Measurements from ENCODE around the gene PDRG1.
A peak's percentile ranks its signal among the peaks of the same experiment; 100 is the strongest.

The PDRG1 gene

DNA sequence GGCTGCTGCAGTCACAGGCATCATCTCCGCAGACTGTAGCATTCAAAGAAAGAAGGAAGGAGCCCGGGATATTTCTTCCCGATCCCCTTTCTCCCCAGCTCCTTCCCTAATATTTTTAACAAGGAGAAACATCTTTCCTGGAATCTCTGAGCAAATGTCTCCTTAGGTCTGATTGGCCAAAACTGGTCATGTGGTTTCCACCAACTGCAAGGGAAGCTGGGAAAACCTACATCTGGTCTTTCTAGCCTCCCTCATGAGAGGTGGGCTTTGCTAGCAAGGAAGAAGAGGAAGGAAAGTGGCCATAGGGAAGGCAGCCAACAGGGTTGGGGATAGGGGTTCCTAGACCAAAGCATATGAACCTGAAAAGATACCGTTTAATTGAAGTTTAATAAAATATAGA, 35.1 kb downstream of the PDRG1 start:
- H3K14ac ChIP-seq (ENCODE audit: low read length in 2 of 2), result no peak overlapping the region
- H2AK5ac ChIP-seq (ENCODE audit: low read length, severe bottlenecking), result no peak overlapping the region
- H3K18ac ChIP-seq (ENCODE audit: low read depth in 1 of 2, low read length in 2 of 2), result no peak overlapping the region
- no peak overlapping the region for H4K8ac ChIP-seq (ENCODE audit: low read length)
- H3K9me3 ChIP-seq (ENCODE audit: control insufficient read depth, low read length), result no peaks in the 10 kb centered on the region
- no peak overlapping the region for H3K4me2 ChIP-seq (ENCODE audit: low read length, poor library complexity, severe bottlenecking)
- no peak overlapping the region for H2BK120ac ChIP-seq (ENCODE audit: low read depth, low read length)
- H3K9ac ChIP-seq (ENCODE audit: low read length), result no peak overlapping the region
- no peak overlapping the region for H3K23ac ChIP-seq (ENCODE audit: low read length in 2 of 2)
- no peaks in the 10 kb centered on the region for H3K4me1 ChIP-seq (ENCODE audit: control insufficient read depth, insufficient read depth, low read depth, low read length)
- 85% methylated on average over 3 of the region's 4 CpGs for WGBS
- DNase-seq, result no peak
- H3K4me3 ChIP-seq (ENCODE audit: insufficient read depth in 1 of 2, low read depth in 1 of 2, low read length in 2 of 2), result no peak overlapping the region
- H2BK5ac ChIP-seq (ENCODE audit: low read depth, low read length, poor library complexity, severe bottlenecking), result no peak overlapping the region
- no peak overlapping the region for H4K91ac ChIP-seq (ENCODE audit: low read length)
- no peaks in the 10 kb centered on the region for H3K36me3 ChIP-seq (ENCODE audit: control insufficient read depth in 1 of 2, insufficient read depth in 2 of 2, low read depth in 1 of 2, low read length in 2 of 2)
- no peak overlapping the region for H3K4ac ChIP-seq (ENCODE audit: low read depth in 1 of 2, low read length in 2 of 2)
- H3K79me1 ChIP-seq (replicated peaks; ENCODE audit: low read length, poor library complexity, severe bottlenecking), result no peaks in the 10 kb centered on the region
- H2BK12ac ChIP-seq (ENCODE audit: low read length in 2 of 2), result no peak overlapping the region
- no peak overlapping the region for H2AFZ ChIP-seq (ENCODE audit: low read depth, low read length)
- no peak overlapping the region for H2BK15ac ChIP-seq (ENCODE audit: low read depth, poor library complexity, severe bottlenecking)
- H3K27ac ChIP-seq (ENCODE audit: low read length, poor library complexity, severe bottlenecking), result no peak overlapping the region
- peaks cover 72 to 87% of the 10 kb centered on the region in 2 experiments for H3K27me3 ChIP-seq (ENCODE audit: control insufficient read depth in 1 of 2, insufficient read depth in 1 of 2, low read length in 2 of 2)

DNA sequence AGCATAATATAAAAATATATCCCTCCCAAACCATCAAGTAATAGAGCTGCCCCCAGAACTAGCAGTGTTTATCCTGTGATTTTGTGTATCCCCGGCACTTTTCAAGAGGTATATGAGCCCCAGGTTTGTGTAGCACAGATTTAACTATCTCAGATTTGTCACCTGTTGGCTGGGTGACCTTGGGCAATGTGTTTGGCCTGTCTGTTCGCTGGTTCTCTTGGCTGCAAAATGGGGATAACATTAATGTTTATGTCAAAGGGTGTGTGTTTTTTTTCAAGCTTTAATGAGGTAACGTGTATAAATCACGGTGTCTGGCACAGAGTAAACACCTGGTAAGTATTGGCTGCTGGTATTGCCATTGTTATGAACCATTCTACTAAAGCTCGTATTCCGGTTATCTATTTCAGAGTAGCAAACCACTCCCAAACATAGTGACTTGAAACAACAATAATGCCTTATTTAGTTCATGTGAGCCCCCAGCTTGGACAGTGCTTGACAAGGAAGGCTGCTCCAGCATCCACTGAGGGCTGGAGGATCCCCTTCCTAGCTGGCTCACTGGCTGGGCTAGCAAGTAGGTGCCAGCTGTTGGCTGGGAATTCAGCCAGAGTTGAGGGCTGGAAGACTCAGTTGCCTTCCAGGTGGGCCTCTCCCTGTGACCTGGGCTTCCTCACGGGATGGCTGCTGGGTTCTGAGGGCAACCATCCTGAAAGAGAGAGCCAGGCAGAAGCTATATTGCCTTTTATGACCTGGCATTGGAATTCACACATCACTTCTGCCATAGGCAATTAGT, 36.2 kb downstream of the PDRG1 start:
- no peak overlapping the region for H3K4ac ChIP-seq (ENCODE audit: low read depth in 1 of 2, low read length in 2 of 2)
- H3K14ac ChIP-seq (ENCODE audit: low read length in 2 of 2), result no peak overlapping the region
- no peak overlapping the region for H2AFZ ChIP-seq (ENCODE audit: low read depth, low read length)
- H3K27me3 ChIP-seq (ENCODE audit: control insufficient read depth in 1 of 2, insufficient read depth in 1 of 2, low read length in 2 of 2), result peaks cover 75 to 91% of the 10 kb centered on the region in 2 experiments
- no peaks in the 10 kb centered on the region for H3K4me1 ChIP-seq (ENCODE audit: control insufficient read depth, insufficient read depth, low read depth, low read length)
- no peak overlapping the region for H3K18ac ChIP-seq (ENCODE audit: low read depth in 1 of 2, low read length in 2 of 2)
- H3K4me2 ChIP-seq (ENCODE audit: low read length, poor library complexity, severe bottlenecking), result no peak overlapping the region
- H3K9me3 ChIP-seq (ENCODE audit: control insufficient read depth, low read length), result no peaks in the 10 kb centered on the region
- H3K79me1 ChIP-seq (replicated peaks; ENCODE audit: low read length, poor library complexity, severe bottlenecking), result no peaks in the 10 kb centered on the region
- no peak overlapping the region for H2BK5ac ChIP-seq (ENCODE audit: low read depth, low read length, poor library complexity, severe bottlenecking)
- no peak for DNase-seq
- H2BK15ac ChIP-seq (ENCODE audit: low read depth, poor library complexity, severe bottlenecking), result no peak overlapping the region
- no peak overlapping the region for H4K8ac ChIP-seq (ENCODE audit: low read length)
- no peak overlapping the region for H3K9ac ChIP-seq (ENCODE audit: low read length)
- no peak overlapping the region for H3K23ac ChIP-seq (ENCODE audit: low read length in 2 of 2)
- 80% methylated on average over 7 of the region's 7 CpGs for WGBS
- H4K91ac ChIP-seq (ENCODE audit: low read length), result no peak overlapping the region
- no peaks in the 10 kb centered on the region for H3K36me3 ChIP-seq (ENCODE audit: control insufficient read depth in 1 of 2, insufficient read depth in 2 of 2, low read depth in 1 of 2, low read length in 2 of 2)
- no peak overlapping the region for H3K4me3 ChIP-seq (ENCODE audit: insufficient read depth in 1 of 2, low read depth in 1 of 2, low read length in 2 of 2)
- H2AK5ac ChIP-seq (ENCODE audit: low read length, severe bottlenecking), result no peak overlapping the region
- no peak overlapping the region for H3K27ac ChIP-seq (ENCODE audit: low read length, poor library complexity, severe bottlenecking)
- H2BK120ac ChIP-seq (ENCODE audit: low read depth, low read length), result no peak overlapping the region
- H2BK12ac ChIP-seq (ENCODE audit: low read length in 2 of 2), result no peak overlapping the region

GRCh38 chr20:31914170-31914569, 37.7 kb downstream of the PDRG1 start:
- no peak overlapping the region for H3K23ac ChIP-seq (ENCODE audit: low read length in 2 of 2)
- no peaks in the 10 kb centered on the region for H3K9me3 ChIP-seq (ENCODE audit: control insufficient read depth, low read length)
- WGBS, result 78% methylated on average over 4 of the region's 5 CpGs
- no peak overlapping the region for H3K4ac ChIP-seq (ENCODE audit: low read depth in 1 of 2, low read length in 2 of 2)
- no peak overlapping the region for H2BK12ac ChIP-seq (ENCODE audit: low read length in 2 of 2)
- H2BK5ac ChIP-seq (ENCODE audit: low read depth, low read length, poor library complexity, severe bottlenecking), result no peak overlapping the region
- no peak overlapping the region for H2BK120ac ChIP-seq (ENCODE audit: low read depth, low read length)
- H3K36me3 ChIP-seq (ENCODE audit: control insufficient read depth in 1 of 2, insufficient read depth in 2 of 2, low read depth in 1 of 2, low read length in 2 of 2), result no peaks in the 10 kb centered on the region
- H3K18ac ChIP-seq (ENCODE audit: low read depth in 1 of 2, low read length in 2 of 2), result no peak overlapping the region
- H3K27me3 ChIP-seq (ENCODE audit: control insufficient read depth in 1 of 2, insufficient read depth in 1 of 2, low read length in 2 of 2), result peaks cover 66 to 87% of the 10 kb centered on the region in 2 experiments
- H3K27ac ChIP-seq (ENCODE audit: low read length, poor library complexity, severe bottlenecking), result no peak overlapping the region
- no peak overlapping the region for H3K14ac ChIP-seq (ENCODE audit: low read length in 2 of 2)
- H2BK15ac ChIP-seq (ENCODE audit: low read depth, poor library complexity, severe bottlenecking), result no peak overlapping the region
- no peak overlapping the region for H2AFZ ChIP-seq (ENCODE audit: low read depth, low read length)
- no peaks in the 10 kb centered on the region for H3K4me1 ChIP-seq (ENCODE audit: control insufficient read depth, insufficient read depth, low read depth, low read length)
- H3K4me2 ChIP-seq (ENCODE audit: low read length, poor library complexity, severe bottlenecking), result no peak overlapping the region
- H3K9ac ChIP-seq (ENCODE audit: low read length), result no peak overlapping the region
- H3K4me3 ChIP-seq (ENCODE audit: insufficient read depth in 1 of 2, low read depth in 1 of 2, low read length in 2 of 2), result no peak overlapping the region
- no peak overlapping the region for H4K91ac ChIP-seq (ENCODE audit: low read length)
- no peak overlapping the region for H2AK5ac ChIP-seq (ENCODE audit: low read length, severe bottlenecking)
- no peak for DNase-seq
- H4K8ac ChIP-seq (ENCODE audit: low read length), result no peak overlapping the region
- no peaks in the 10 kb centered on the region for H3K79me1 ChIP-seq (replicated peaks; ENCODE audit: low read length, poor library complexity, severe bottlenecking)

DNA sequence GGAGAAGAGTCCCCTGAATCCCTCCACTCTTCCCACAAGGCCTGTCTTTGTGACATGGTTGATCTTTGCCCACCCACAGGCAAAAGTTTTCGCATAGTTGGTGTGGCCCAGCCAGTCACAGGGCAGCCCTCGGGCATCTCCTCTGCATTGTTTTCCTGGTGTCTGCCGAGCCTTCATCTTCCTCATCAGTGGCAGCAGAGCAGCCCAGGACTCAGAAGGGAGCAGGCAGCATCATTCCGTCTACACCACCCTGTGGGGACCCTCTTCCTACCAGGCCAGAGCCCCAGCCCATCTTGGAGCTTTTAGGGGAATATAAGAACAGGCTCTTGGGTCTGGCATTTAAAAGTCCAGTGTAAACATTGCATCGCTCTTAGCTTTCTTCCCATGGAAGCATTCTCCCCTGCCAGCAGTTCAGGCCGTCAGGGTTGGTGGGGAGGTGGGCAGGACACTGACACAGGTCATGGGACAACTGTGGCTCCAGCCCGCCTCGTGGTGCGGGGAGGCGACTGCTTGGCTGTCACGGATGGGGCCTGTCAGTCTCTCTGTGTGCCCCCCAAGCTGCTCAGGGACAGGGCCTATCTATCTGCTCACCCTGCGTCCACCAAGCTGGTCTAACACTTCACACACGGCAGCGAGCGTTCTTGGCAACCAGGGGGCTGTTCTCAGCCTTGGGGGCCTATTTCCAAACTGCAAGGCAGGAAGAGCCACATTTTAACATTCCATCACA, 38.3 kb downstream of the PDRG1 start:
- DNase-seq, result no peak
- Histone ChIP-seq H2AK5ac (ENCODE audit: low read length, severe bottlenecking) (no peak overlapping the region), H3K79me1 (replicated peaks; ENCODE audit: low read length, poor library complexity, severe bottlenecking) (no peaks in the 10 kb centered on the region), H3K36me3 (ENCODE audit: control insufficient read depth in 1 of 2, insufficient read depth in 2 of 2, low read depth in 1 of 2, low read length in 2 of 2) (no peaks in the 10 kb centered on the region), H4K91ac (ENCODE audit: low read length) (no peak overlapping the region), H2AFZ (ENCODE audit: low read depth, low read length) (no peak overlapping the region), H2BK5ac (ENCODE audit: low read depth, low read length, poor library complexity, severe bottlenecking) (no peak overlapping the region), H3K4ac (ENCODE audit: low read depth in 1 of 2, low read length in 2 of 2) (no peak overlapping the region), H3K27me3 (ENCODE audit: control insufficient read depth in 1 of 2, insufficient read depth in 1 of 2, low read length in 2 of 2) (peaks cover 63 to 84% of the 10 kb centered on the region in 2 experiments), H3K27ac (ENCODE audit: low read length, poor library complexity, severe bottlenecking) (no peak overlapping the region), H3K4me3 (ENCODE audit: insufficient read depth in 1 of 2, low read depth in 1 of 2, low read length in 2 of 2) (no peak overlapping the region), H3K23ac (ENCODE audit: low read length in 2 of 2) (no peak overlapping the region), H3K4me2 (ENCODE audit: low read length, poor library complexity, severe bottlenecking) (no peak overlapping the region), H2BK15ac (ENCODE audit: low read depth, poor library complexity, severe bottlenecking) (no peak overlapping the region), H3K9me3 (ENCODE audit: control insufficient read depth, low read length) (no peaks in the 10 kb centered on the region), H3K4me1 (ENCODE audit: control insufficient read depth, insufficient read depth, low read depth, low read length) (no peaks in the 10 kb centered on the region), H3K14ac (ENCODE audit: low read length in 2 of 2) (peak overlapping the region in 1 of 2 experiments; percentile 61), H2BK12ac (ENCODE audit: low read length in 2 of 2) (no peak overlapping the region), H3K18ac (ENCODE audit: low read depth in 1 of 2, low read length in 2 of 2) (no peak overlapping the region), H3K9ac (ENCODE audit: low read length) (no peak overlapping the region), H2BK120ac (ENCODE audit: low read depth, low read length) (no peak overlapping the region), H4K8ac (ENCODE audit: low read length) (no peak overlapping the region)
- 81% methylated on average over 15 of the region's 15 CpGs for WGBS

Measured in mesenchymal stem cell (in vitro differentiated cells and primary cell).